ENCODE measurements around the gene PCDHGA9.
"Not testable (repeated sequence)": the region's sequence is repeated elsewhere in the genome, so short reads cannot be mapped to it uniquely, and the experiment has no call there.

Gene PCDHGA9

DNA sequence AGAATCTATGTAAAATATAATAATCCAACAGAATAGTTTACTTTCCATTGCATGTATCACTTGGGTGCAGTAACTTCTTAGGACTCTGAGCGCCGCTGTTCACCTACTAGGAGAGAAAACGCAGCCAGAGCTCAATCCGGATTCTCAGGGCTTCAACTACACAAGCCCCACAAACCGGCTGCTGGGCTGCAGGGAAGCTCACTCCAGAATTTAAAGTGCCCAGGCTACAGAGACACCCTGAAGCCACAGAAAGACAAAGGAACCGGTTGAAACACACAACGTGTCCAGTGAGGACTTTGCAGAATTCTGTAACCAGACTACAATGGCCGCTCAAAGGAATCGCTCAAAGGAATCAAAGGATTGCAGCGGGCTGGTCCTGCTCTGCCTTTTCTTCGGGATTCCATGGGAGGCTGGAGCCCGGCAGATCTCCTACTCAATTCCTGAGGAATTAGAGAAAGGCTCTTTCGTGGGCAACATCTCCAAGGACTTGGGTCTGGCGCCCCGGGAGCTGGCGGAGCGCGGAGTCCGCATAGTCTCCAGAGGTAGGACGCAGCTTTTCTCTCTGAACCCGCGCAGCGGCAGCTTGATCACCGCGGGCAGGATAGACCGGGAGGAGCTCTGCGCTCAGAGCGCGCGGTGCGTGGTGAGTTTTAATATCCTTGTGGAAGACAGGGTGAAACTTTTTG lies 10.4 kb downstream of the PCDHGA9 start, which contains the start of gene PCDHGA10:
PCDHGA10 (plus strand) TSS at position 134 of the 686 bp plus-strand sequence; CDS start at position 323, 189 bp downstream.
- Histone ChIP-seq H3K36me3 (no peaks in the 10 kb centered on the region), H3K9me3 (ENCODE audit: severe bottlenecking) (peaks cover 3% of the 10 kb centered on the region), H3K4me3 (ENCODE audit: low read depth, low read length) (no peak within 1 kb of the TSS), H3K27ac (no peak within 1 kb of the TSS), H3K27me3 (ENCODE audit: insufficient read depth, low read depth, severe bottlenecking) (no peaks in the 10 kb centered on the region)
- TF ChIP-seq, protein P1, sequence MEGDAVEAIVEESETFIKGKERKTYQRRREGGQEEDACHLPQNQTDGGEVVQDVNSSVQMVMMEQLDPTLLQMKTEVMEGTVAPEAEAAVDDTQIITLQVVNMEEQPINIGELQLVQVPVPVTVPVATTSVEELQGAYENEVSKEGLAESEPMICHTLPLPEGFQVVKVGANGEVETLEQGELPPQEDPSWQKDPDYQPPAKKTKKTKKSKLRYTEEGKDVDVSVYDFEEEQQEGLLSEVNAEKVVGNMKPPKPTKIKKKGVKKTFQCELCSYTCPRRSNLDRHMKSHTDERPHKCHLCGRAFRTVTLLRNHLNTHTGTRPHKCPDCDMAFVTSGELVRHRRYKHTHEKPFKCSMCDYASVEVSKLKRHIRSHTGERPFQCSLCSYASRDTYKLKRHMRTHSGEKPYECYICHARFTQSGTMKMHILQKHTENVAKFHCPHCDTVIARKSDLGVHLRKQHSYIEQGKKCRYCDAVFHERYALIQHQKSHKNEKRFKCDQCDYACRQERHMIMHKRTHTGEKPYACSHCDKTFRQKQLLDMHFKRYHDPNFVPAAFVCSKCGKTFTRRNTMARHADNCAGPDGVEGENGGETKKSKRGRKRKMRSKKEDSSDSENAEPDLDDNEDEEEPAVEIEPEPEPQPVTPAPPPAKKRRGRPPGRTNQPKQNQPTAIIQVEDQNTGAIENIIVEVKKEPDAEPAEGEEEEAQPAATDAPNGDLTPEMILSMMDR (IDR thresholded peaks at IDR 0.05; ENCODE audit: low read depth, low read length): peak; percentile 58
- DNase-seq: peak; percentile 58

DNA sequence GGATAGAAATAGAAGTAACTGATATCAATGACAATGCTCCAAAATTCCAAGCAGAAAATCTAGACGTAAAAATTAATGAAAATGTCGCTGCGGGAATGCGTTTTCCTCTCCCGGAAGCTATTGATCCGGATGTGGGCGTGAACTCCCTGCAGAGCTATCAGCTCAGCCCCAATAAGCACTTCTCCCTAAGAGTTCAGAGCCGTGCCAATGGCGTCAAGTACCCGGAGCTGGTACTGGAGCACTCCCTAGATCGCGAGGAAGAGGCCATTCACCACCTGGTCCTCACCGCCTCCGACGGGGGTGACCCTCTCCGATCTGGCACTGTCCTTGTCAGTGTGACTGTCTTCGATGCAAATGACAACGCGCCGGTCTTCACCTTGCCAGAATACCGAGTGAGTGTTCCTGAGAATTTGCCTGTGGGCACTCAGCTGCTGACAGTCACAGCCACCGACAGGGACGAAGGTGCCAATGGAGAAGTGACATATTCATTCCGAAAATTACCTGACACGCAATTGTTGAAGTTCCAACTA lies 11.0 kb downstream of the PCDHGA9 start:
- no peaks in the 10 kb centered on the region for H3K36me3 ChIP-seq
- H3K27ac ChIP-seq: no peak overlapping the region
- DNase-seq: no peak
- H3K27me3 ChIP-seq (ENCODE audit: insufficient read depth, low read depth, severe bottlenecking): no peaks in the 10 kb centered on the region
- no peak overlapping the region for H3K4me3 ChIP-seq (ENCODE audit: low read depth, low read length)
- peaks cover 3% of the 10 kb centered on the region for H3K9me3 ChIP-seq (ENCODE audit: severe bottlenecking)
- TF ChIP-seq, protein P1 (IDR thresholded peaks at IDR 0.05; ENCODE audit: low read depth, low read length): no peak

DNA sequence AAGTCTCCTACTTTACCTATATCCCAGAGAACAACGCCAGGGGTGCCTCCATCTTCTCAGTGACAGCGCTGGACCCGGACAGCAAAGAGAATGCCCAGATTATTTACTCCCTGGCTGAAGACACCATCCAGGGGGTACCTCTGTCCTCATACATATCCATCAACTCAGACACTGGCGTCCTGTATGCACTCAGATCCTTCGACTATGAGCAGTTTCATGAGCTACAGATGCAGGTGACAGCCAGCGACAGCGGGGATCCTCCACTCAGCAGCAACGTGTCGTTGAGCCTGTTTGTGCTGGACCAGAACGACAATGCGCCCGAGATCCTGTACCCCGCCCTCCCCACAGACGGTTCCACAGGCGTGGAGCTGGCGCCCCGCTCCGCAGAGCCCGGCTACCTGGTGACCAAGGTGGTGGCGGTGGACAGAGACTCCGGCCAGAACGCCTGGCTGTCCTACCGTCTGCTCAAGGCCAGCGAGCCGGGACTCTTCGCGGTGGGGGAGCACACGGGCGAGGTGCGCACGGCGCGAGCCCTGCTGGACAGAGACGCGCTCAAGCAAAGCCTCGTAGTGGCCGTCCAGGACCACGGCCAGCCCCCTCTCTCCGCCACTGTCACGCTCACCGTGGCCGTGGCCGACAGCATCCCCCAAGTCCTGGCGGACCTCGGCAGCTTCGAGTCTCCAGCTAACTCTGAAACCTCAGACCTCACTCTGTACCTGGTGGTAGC lies 12.1 kb downstream of the PCDHGA9 start:
- H3K36me3 ChIP-seq; H3K27ac ChIP-seq; DNase-seq; H3K4me3 ChIP-seq (ENCODE audit: low read depth, low read length); H3K27me3 ChIP-seq (ENCODE audit: insufficient read depth, low read depth, severe bottlenecking): not testable (repeated sequence)
- H3K9me3 ChIP-seq (ENCODE audit: severe bottlenecking): peaks cover 11% of the 10 kb centered on the region

DNA sequence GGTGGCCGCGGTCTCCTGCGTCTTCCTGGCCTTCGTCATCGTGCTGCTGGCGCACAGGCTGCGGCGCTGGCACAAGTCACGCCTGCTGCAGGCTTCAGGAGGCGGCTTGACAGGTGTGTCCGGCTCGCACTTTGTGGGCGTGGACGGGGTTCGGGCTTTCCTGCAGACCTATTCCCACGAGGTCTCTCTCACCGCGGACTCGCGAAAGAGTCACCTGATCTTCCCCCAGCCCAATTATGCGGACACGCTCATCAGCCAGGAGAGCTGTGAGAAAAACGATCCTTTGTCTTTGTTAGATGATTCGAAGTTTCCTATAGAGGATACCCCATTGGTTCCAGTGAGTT lies 12.7 kb downstream of the PCDHGA9 start:
- DNase-seq; H3K4me3 ChIP-seq (ENCODE audit: low read depth, low read length); H3K27me3 ChIP-seq (ENCODE audit: insufficient read depth, low read depth, severe bottlenecking); H3K27ac ChIP-seq; H3K36me3 ChIP-seq: not testable (repeated sequence)
- peaks cover 15% of the 10 kb centered on the region for H3K9me3 ChIP-seq (ENCODE audit: severe bottlenecking)

DNA sequence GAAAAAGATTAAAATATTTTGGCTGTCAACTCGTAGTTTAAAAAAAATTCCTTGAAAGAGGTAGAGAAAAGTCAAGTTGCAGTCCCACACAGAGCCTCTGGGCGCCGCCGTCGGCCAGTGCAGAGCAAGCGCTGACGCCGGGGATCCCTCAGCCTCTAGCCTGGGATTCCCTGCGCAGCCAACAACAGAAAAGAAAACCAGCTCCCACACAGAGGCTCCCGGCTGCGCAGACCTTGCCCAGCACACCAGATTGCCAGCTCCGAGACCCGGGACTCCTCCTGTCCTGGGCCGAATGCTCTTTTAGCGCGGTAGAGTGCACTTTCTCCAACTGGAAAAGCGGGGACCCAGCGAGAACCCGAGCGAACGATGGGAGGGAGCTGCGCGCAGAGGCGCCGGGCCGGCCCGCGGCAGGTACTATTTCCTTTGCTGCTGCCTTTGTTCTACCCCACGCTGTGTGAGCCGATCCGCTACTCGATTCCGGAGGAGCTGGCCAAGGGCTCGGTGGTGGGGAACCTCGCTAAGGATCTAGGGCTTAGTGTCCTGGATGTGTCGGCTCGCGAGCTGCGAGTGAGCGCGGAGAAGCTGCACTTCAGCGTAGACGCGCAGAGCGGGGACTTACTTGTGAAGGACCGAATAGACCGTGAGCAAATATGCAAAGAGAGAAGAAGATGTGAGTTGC lies 15.1 kb downstream of the PCDHGA9 start, which contains the start of gene PCDHGB7:
PCDHGB7 (plus strand) TSS at position 184 of the 679 bp plus-strand sequence; CDS start at position 367, 183 bp downstream.
- H3K9me3 ChIP-seq (ENCODE audit: severe bottlenecking): peaks cover 25% of the 10 kb centered on the region
- not testable (repeated sequence) for H3K27ac ChIP-seq; H3K4me3 ChIP-seq (ENCODE audit: low read depth, low read length); H3K36me3 ChIP-seq; H3K27me3 ChIP-seq (ENCODE audit: insufficient read depth, low read depth, severe bottlenecking)
- DNase-seq: peak; percentile 58
- TF ChIP-seq, protein P1 (IDR thresholded peaks at IDR 0.05; ENCODE audit: low read depth, low read length): peak; percentile 67

DNA sequence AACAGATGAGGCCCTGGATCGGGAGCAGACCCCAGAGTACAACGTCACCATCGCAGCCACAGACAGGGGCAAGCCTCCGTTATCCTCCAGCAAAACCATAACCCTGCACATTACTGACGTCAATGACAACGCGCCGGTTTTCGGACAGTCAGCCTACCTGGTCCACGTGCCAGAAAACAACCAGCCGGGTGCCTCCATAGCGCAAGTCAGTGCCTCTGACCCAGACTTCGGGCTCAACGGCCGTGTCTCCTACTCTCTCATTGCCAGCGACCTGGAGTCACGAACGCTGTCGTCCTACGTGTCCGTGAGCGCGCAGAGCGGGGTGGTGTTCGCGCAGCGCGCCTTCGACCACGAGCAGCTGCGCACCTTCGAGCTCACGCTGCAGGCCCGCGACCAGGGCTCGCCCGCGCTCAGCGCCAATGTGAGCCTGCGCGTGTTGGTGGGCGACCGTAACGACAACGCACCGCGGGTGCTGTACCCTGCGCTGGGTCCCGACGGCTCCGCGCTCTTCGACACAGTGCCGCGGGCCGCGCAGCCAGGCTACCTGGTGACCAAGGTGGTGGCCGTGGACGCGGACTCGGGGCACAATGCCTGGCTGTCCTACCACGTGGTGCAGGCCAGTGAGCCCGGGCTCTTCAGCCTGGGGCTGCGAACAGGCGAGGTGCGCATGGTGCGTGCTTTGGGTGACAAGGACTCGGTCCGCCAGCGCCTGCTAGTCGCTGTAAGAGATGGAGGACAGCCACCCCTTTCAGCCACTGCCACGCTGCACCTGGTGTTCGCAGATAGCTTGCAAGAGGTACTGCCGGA lies 16.7 kb downstream of the PCDHGA9 start:
- Histone ChIP-seq H3K9me3 (ENCODE audit: severe bottlenecking) (peaks cover 25% of the 10 kb centered on the region), H3K36me3 (no peaks in the 10 kb centered on the region), H3K27me3 (ENCODE audit: insufficient read depth, low read depth, severe bottlenecking) (no peaks in the 10 kb centered on the region), H3K27ac (no peak overlapping the region), H3K4me3 (ENCODE audit: low read depth, low read length) (no peak overlapping the region)
- DNase-seq: no peak
- TF ChIP-seq, protein P1 (IDR thresholded peaks at IDR 0.05; ENCODE audit: low read depth, low read length): no peak
